HepG2 (cell line): ENCODE results near the gene ZNF607. TPM values are rescaled to one million over a fixed set of nuclear protein-coding genes. Genes with fewer than 3 reads are reported as not detected.

Source experiments
- AGO1 ChIP-seq: fragments of 200-400 bp; formaldehyde crosslinking; IDR thresholded peaks from 2 replicates; pipeline ENCODE4 v1.6.1; 2017; ENCODE audit warnings: mild to moderate bottlenecking, low read depth, low read length, moderate library complexity; ENCODE audit not compliant: poor library complexity, severe bottlenecking
- ATF7 ChIP-seq, 2 experiments: fragments of 450-650 bp in 1 of 2; sonication (generic) in 1 of 2; formaldehyde crosslinking in 1 of 2; IDR thresholded peaks; 2 replicates each; pipeline versions ENCODE4 v1.4.0 to v1.6.1; 2016 to 2020; ENCODE audit warnings: antibody characterized with exemption in 1 of 2, mild to moderate bottlenecking in 1 of 2, missing genetic modification reagents in 1 of 2
- BRD4 ChIP-seq: sonication (generic); formaldehyde crosslinking; IDR thresholded peaks from 2 replicates; pipeline ENCODE4 v1.4.0; 2020; ENCODE audit warnings: missing genetic modification reagents
- EEA1 ChIP-seq: sonication (generic); formaldehyde crosslinking; IDR thresholded peaks from 2 replicates; pipeline ENCODE4 v1.5.1; 2020; ENCODE audit warnings: mild to moderate bottlenecking, missing genetic modification reagents, borderline replicate concordance
- FOXO1 ChIP-seq: sonication (generic); formaldehyde crosslinking; IDR thresholded peaks from 2 replicates; pipeline ENCODE4 v1.4.0; 2020; ENCODE audit warnings: missing genetic modification reagents
- HDAC1 ChIP-seq: sonication (generic); formaldehyde crosslinking; IDR thresholded peaks from 2 replicates; pipeline ENCODE4 v1.5.1; 2020; ENCODE audit warnings: mild to moderate bottlenecking, missing genetic modification reagents
- HIVEP1 ChIP-seq: sonication (generic); formaldehyde crosslinking; IDR thresholded peaks from 2 replicates; pipeline ENCODE4 v1.4.0; 2020; ENCODE audit warnings: mild to moderate bottlenecking, missing genetic modification reagents
- HOXA5 ChIP-seq: sonication (generic); formaldehyde crosslinking; IDR thresholded peaks from 2 replicates; pipeline ENCODE4 v1.4.0; 2020; ENCODE audit warnings: missing genetic modification reagents
- KDM3A ChIP-seq: IDR thresholded peaks from 2 replicates; pipeline ENCODE4 v1.6.1; 2018; ENCODE audit warnings: low read depth, missing compliant biosample characterization
- PHF20 ChIP-seq: sonication (generic); formaldehyde crosslinking; IDR thresholded peaks from 2 replicates; pipeline ENCODE4 v1.5.0; 2020; ENCODE audit warnings: mild to moderate bottlenecking, missing genetic modification reagents
- RFX5 ChIP-seq: IDR thresholded peaks from 2 replicates; pipeline ENCODE4 v1.6.1; 2011; ENCODE audit warnings: low read depth, low read length, improper control_type of control experiment
- ZBTB8A ChIP-seq: sonication (generic); formaldehyde crosslinking; IDR thresholded peaks from 2 replicates; pipeline ENCODE4 v1.4.0; 2020; ENCODE audit warnings: mild to moderate bottlenecking, low read depth, missing genetic modification reagents, borderline replicate concordance
- ZFX ChIP-seq: sonication (generic); formaldehyde crosslinking; IDR thresholded peaks from 2 replicates; pipeline ENCODE4 v1.4.0; 2020; ENCODE audit warnings: mild to moderate bottlenecking, low read depth, missing genetic modification reagents, moderate library complexity
- ZMYM4 ChIP-seq: sonication (generic); formaldehyde crosslinking; IDR thresholded peaks from 2 replicates; pipeline ENCODE4 v1.8.1; 2023; ENCODE audit warnings: mild to moderate bottlenecking, missing genetic modification reagents
- ZNF431 ChIP-seq: sonication (generic); formaldehyde crosslinking; IDR thresholded peaks from 2 replicates; pipeline ENCODE4 v1.9.0; 2022; ENCODE audit warnings: missing genetic modification reagents, low read depth, mild to moderate bottlenecking, borderline replicate concordance
- ZNF546 ChIP-seq: sonication (generic); formaldehyde crosslinking; conservative IDR thresholded peaks from 2 replicates; pipeline ENCODE4 v1.8.1; 2023; ENCODE audit warnings: mild to moderate bottlenecking, missing genetic modification reagents
- ZNF574 ChIP-seq: sonication (generic); formaldehyde crosslinking; IDR thresholded peaks from 2 replicates; pipeline ENCODE4 v1.4.0; 2020; ENCODE audit warnings: missing genetic modification reagents
- ZNF776 ChIP-seq: sonication (generic); formaldehyde crosslinking; IDR thresholded peaks from 2 replicates; pipeline ENCODE4 v1.4.0; 2020; ENCODE audit warnings: mild to moderate bottlenecking, missing genetic modification reagents
- polyA plus RNA-seq, 8 experiments: library from polyadenylated mRNA; depleted of rRNA in 3 of 8; stranded (reverse) in 7 of 8; unstranded in 1 of 8; fragments of >200 nt; fragmentation: Illumina TruSeq in 4 of 8; extraction: Trizol in 4 of 8; gene quantifications; 2 replicates each; pipeline versions ENCODE4 v1.2.1 to v1.2.3, GENCODE V29; 2011 to 2016; ENCODE audit warnings: low read depth in 4 of 8, missing spikeins in 1 of 8, mixed read lengths in 1 of 8; ENCODE audit not compliant: insufficient read depth in 1 of 8
- total RNA-seq, 5 experiments: library from RNA; depleted of rRNA; stranded (reverse); fragments of >200 nt; fragmentation: Illumina TruSeq; extraction: Trizol; gene quantifications; 2 replicates each; pipeline ENCODE4 v1.2.3, GENCODE V29; 2016; ENCODE audit warnings: low read depth in 1 of 5
- TF ChIP-seq, protein P1 (sequence below): sonication (generic); formaldehyde crosslinking; IDR thresholded peaks from 2 replicates; pipeline ENCODE4 v1.9.0; 2022; ENCODE audit warnings: missing genetic modification reagents, mild to moderate bottlenecking, borderline replicate concordance
- TF ChIP-seq, protein P2 (sequence below): sonication (generic); formaldehyde crosslinking; IDR thresholded peaks from 2 replicates; pipeline ENCODE4 v1.4.0; 2020; ENCODE audit warnings: missing genetic modification reagents
- TF ChIP-seq, protein P3 (sequence below): sonication (generic); formaldehyde crosslinking; IDR thresholded peaks from 2 replicates; pipeline ENCODE4 v1.5.1; 2020; ENCODE audit warnings: missing genetic modification reagents, mild to moderate bottlenecking, borderline replicate concordance

The ZNF607 gene
- total and polyA plus RNA-seq, 2 of the 13 experiments (the other 11 are each of a cell fraction or from before 2014, with no cell fraction given) = 3.8 to 8.3 TPM

DNA sequence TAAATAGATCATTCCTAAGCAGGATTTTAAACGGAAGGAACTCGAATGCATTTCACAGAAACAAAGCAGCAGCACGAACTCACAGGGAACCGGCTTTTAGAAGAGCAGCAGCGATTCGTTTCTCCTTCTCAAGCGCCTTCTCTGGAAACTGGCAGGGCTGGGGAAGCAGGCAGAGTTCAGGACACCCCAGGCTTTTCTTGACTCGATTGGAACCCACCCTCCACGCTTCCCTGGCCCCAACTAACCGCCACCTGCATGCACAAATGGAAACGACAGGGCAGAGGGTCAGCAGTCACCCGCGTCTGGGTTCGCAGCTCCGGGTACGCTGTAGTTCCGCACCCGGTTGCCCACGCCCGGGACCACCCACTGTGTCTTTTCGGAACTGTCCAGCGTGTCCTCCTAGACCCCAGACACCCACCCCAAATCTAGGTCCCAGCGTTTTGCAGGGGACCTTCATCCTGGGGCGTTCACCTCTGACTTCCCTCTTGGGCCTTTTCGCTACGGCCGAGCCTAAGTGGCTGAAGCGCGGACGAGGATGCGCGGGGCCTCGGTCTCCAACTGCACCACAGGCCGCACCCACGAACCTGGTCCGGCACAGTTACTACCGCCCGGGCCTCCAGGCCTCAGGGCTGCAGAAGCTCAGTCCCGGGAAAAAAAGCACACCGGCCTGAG is 64.8 kb downstream of the ZNF607 start (continued):
- TF ChIP-seq ZNF431 (no peak), FOXO1 (CRISPR knock-in tag) (no peak), BRD4 (peak; percentile 55; the same call in 1 of the 2 replicates), ZNF776 (CRISPR knock-in tag) (0 out of 2 replicates have a peak, but pooled peaks have one; percentile 35), ZFX (CRISPR knock-in tag) (peak; percentile 98), HDAC1 (CRISPR knock-in tag) (peak; percentile 19; the same call in 1 of the 2 replicates), ZBTB8A (CRISPR knock-in tag) (no peak), HIVEP1 (CRISPR knock-in tag) (peak; percentile 34; the same call in 1 of the 2 replicates), ZNF546 (no peak), EEA1 (CRISPR knock-in tag) (no peak), ZMYM4 (CRISPR knock-in tag) (peak; percentile 61), RFX5 (no peak), KDM3A (no peak), AGO1 (peak; percentile 18), ZNF574 (CRISPR knock-in tag) (peak; percentile 41; the same call in 1 of the 2 replicates), ATF7 (IDR thresholded peaks at IDR 0.05) (no peak), ATF7 (CRISPR knock-in tag; IDR thresholded peaks at IDR 0.05) (peak; percentile 39; the same call in 1 of the 2 replicates), PHF20 (CRISPR knock-in tag) (peak; percentile 58; the same call in 1 of the 2 replicates), HOXA5 (0 out of 2 replicates have a peak, but pooled peaks have one; percentile 11)
- TF ChIP-seq, protein P1, sequence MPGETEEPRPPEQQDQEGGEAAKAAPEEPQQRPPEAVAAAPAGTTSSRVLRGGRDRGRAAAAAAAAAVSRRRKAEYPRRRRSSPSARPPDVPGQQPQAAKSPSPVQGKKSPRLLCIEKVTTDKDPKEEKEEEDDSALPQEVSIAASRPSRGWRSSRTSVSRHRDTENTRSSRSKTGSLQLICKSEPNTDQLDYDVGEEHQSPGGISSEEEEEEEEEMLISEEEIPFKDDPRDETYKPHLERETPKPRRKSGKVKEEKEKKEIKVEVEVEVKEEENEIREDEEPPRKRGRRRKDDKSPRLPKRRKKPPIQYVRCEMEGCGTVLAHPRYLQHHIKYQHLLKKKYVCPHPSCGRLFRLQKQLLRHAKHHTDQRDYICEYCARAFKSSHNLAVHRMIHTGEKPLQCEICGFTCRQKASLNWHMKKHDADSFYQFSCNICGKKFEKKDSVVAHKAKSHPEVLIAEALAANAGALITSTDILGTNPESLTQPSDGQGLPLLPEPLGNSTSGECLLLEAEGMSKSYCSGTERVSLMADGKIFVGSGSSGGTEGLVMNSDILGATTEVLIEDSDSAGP (CRISPR knock-in tag) = 0 out of 2 replicates have a peak, but pooled peaks have one; percentile 53
- TF ChIP-seq, protein P2, sequence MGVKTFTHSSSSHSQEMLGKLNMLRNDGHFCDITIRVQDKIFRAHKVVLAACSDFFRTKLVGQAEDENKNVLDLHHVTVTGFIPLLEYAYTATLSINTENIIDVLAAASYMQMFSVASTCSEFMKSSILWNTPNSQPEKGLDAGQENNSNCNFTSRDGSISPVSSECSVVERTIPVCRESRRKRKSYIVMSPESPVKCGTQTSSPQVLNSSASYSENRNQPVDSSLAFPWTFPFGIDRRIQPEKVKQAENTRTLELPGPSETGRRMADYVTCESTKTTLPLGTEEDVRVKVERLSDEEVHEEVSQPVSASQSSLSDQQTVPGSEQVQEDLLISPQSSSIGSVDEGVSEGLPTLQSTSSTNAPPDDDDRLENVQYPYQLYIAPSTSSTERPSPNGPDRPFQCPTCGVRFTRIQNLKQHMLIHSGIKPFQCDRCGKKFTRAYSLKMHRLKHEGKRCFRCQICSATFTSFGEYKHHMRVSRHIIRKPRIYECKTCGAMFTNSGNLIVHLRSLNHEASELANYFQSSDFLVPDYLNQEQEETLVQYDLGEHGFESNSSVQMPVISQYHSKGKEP (CRISPR knock-in tag) = 0 out of 2 replicates have a peak, but pooled peaks have one; percentile 65
- TF ChIP-seq, protein P3, sequence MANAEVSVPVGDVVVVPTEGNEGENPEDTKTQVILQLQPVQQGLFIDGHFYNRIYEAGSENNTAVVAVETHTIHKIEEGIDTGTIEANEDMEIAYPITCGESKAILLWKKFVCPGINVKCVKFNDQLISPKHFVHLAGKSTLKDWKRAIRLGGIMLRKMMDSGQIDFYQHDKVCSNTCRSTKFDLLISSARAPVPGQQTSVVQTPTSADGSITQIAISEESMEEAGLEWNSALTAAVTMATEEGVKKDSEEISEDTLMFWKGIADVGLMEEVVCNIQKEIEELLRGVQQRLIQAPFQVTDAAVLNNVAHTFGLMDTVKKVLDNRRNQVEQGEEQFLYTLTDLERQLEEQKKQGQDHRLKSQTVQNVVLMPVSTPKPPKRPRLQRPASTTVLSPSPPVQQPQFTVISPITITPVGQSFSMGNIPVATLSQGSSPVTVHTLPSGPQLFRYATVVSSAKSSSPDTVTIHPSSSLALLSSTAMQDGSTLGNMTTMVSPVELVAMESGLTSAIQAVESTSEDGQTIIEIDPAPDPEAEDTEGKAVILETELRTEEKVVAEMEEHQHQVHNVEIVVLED = peak; percentile 6; the same call in 1 of the 2 replicates
